ENCODE measurements around the gene TCTN3. TPM values are rescaled to one million over a fixed set of nuclear protein-coding genes. Genes with fewer than 3 reads are reported as not detected.

TCTN3 gene
- polyA plus RNA-seq, 1 of the 3 experiments (the other 2 are of a cell fraction), result 39.5 TPM

GRCh38 chr10:95683966-95684365, 9.8 kb downstream of the TCTN3 start:
- H3K9ac ChIP-seq, result no peak overlapping the region
- no peak overlapping the region for H3K4me2 ChIP-seq
- H3K9me2 ChIP-seq, result no peaks in the 10 kb centered on the region
- no peak overlapping the region for H3K4me3 ChIP-seq (ENCODE audit: low read depth in 2 of 2, low read length in 1 of 2)
- DNase-seq, result no peak
- H3F3A ChIP-seq (replicated peaks; ENCODE audit: insufficient read depth), result no peaks in the 10 kb centered on the region
- no peaks in the 10 kb centered on the region for H3K27me3 ChIP-seq (ENCODE audit: insufficient read depth)
- ChIA-PET CTCF (interaction anchor here (1.3 to 2.0 kb wide), 2 partner anchors 11 to 24 kb away, joined by 4 to 12 read pairs; partner anchors contain the start of gene TCTN3), POLR2A (no interaction called here)
- no peak overlapping the region; a peak in 1 of 4 replicates for H3K27ac ChIP-seq (ENCODE audit: low read depth in 2 of 2, low read length in 1 of 2)
- peaks cover 66 to 76% of the 10 kb centered on the region in 2 experiments for H3K36me3 ChIP-seq (replicated peaks in 1 of 2; ENCODE audit: control insufficient read depth in 1 of 2, insufficient read depth in 2 of 2, low read length in 1 of 2)
- TF ChIP-seq USF2 (IDR thresholded peaks at IDR 0.05; ENCODE audit: borderline replicate concordance, low read depth, low read length) (no peak), MXI1 (IDR thresholded peaks at IDR 0.05; ENCODE audit: low read depth, low read length) (no peak), REST (IDR thresholded peaks at IDR 0.05; ENCODE audit: low read depth, low read length) (no peak), MAX (IDR thresholded peaks at IDR 0.05; ENCODE audit: low read depth) (no peak), FOXJ3 (CRISPR knock-in tag; IDR thresholded peaks at IDR 0.05) (no peak), GATA2 (CRISPR knock-in tag; IDR thresholded peaks at IDR 0.05) (no peak), ELF1 (IDR thresholded peaks at IDR 0.05) (no peak), NRF1 (IDR thresholded peaks at IDR 0.05; ENCODE audit: low read depth, low read length) (no peak), RFX5 (IDR thresholded peaks at IDR 0.05; ENCODE audit: low read length) (no peak), NFIC (IDR thresholded peaks at IDR 0.05; ENCODE audit: borderline replicate concordance) (no peak), TCF12 (IDR thresholded peaks at IDR 0.05) (no peak), EZH2phosphoT487 (IDR thresholded peaks at IDR 0.05; ENCODE audit: borderline replicate concordance, low read depth) (no peak), ZBTB33 (IDR thresholded peaks at IDR 0.05; ENCODE audit: borderline replicate concordance, low read depth) (no peak), CTCF (IDR thresholded peaks at IDR 0.05) (no peak)
- H2AFZ ChIP-seq (ENCODE audit: low read depth), result no peak overlapping the region
- H4K20me1 ChIP-seq (ENCODE audit: insufficient read depth), result no peaks in the 10 kb centered on the region
- H3K9me3 ChIP-seq, result no peaks in the 10 kb centered on the region
- no peaks in the 10 kb centered on the region; a peak in 2 of 4 replicates for H3K4me1 ChIP-seq (ENCODE audit: control insufficient read depth in 1 of 2, insufficient read depth in 2 of 2, low read depth in 1 of 2, low read length in 1 of 2)
- H3K79me2 ChIP-seq (ENCODE audit: insufficient read depth), result no peaks in the 10 kb centered on the region
